ENCODE results near the gene ITPA. TPM values are rescaled to one million over a fixed set of nuclear protein-coding genes. Genes with fewer than 3 reads are reported as not detected.
A peak's percentile ranks its signal among the peaks of the same experiment; 100 is the strongest.

The ITPA gene
- polyA plus RNA-seq, 1 donor, result 64.6 TPM

GRCh38 chr20:3165473-3166337 is 43.6 kb upstream of the ITPA start:
- H3K27ac ChIP-seq (ENCODE audit: low read length), result no peak overlapping the region
- no CpG with 5 or more reads among the region's 45 CpGs for WGBS (ENCODE audit: insufficient coverage, low lambda C conversion rate)
- DNase-seq, result peak; percentile 23 to 36
- peaks cover 17% of the 10 kb centered on the region for H3K4me1 ChIP-seq (ENCODE audit: control insufficient read depth, insufficient read depth, low read length)
- H3K27me3 ChIP-seq (ENCODE audit: control insufficient read depth, insufficient read depth, low read length), result no peaks in the 10 kb centered on the region
- H3K9me3 ChIP-seq (ENCODE audit: control insufficient read depth, low read depth, low read length), result peaks cover 7% of the 10 kb centered on the region
- H3K4me3 ChIP-seq (ENCODE audit: low read length), result no peak overlapping the region
- no peaks in the 10 kb centered on the region for H3K36me3 ChIP-seq (ENCODE audit: control insufficient read depth, insufficient read depth, low read length)

- WGBS (ENCODE audit: insufficient coverage, low lambda C conversion rate), result no CpG with 5 or more reads among the region's 13 CpGs
- Histone ChIP-seq H3K9me3 (ENCODE audit: control insufficient read depth, low read depth, low read length) (peaks cover 7% of the 10 kb centered on the region), H3K27me3 (ENCODE audit: control insufficient read depth, insufficient read depth, low read length) (no peaks in the 10 kb centered on the region), H3K4me3 (ENCODE audit: low read length) (no peak overlapping the region), H3K36me3 (ENCODE audit: control insufficient read depth, insufficient read depth, low read length) (no peaks in the 10 kb centered on the region), H3K4me1 (ENCODE audit: control insufficient read depth, insufficient read depth, low read length) (peaks cover 17% of the 10 kb centered on the region), H3K27ac (ENCODE audit: low read length) (no peak overlapping the region)
- DNase-seq, result no peak
Measured at GRCh38 chr20:3166338-3166912, 42.9 kb upstream of the ITPA start.

GRCh38 chr20:3166913-3167342 is 42.4 kb upstream of the ITPA start:
- WGBS (ENCODE audit: insufficient coverage, low lambda C conversion rate), result no CpG with 5 or more reads among the region's 16 CpGs
- Histone ChIP-seq H3K4me3 (ENCODE audit: low read length) (no peak overlapping the region), H3K27ac (ENCODE audit: low read length) (no peak overlapping the region), H3K36me3 (ENCODE audit: control insufficient read depth, insufficient read depth, low read length) (no peaks in the 10 kb centered on the region), H3K4me1 (ENCODE audit: control insufficient read depth, insufficient read depth, low read length) (peaks cover 17% of the 10 kb centered on the region), H3K9me3 (ENCODE audit: control insufficient read depth, low read depth, low read length) (peaks cover 7% of the 10 kb centered on the region), H3K27me3 (ENCODE audit: control insufficient read depth, insufficient read depth, low read length) (no peaks in the 10 kb centered on the region)
- DNase-seq, result no peak

GRCh38 chr20:3167738-3168078 is 41.6 kb upstream of the ITPA start:
- Histone ChIP-seq H3K36me3 (ENCODE audit: control insufficient read depth, insufficient read depth, low read length) (no peaks in the 10 kb centered on the region), H3K27me3 (ENCODE audit: control insufficient read depth, insufficient read depth, low read length) (no peaks in the 10 kb centered on the region), H3K27ac (ENCODE audit: low read length) (peak overlapping the region; percentile 74), H3K4me3 (ENCODE audit: low read length) (peak overlapping the region; percentile 38), H3K4me1 (ENCODE audit: control insufficient read depth, insufficient read depth, low read length) (peaks cover 23% of the 10 kb centered on the region), H3K9me3 (ENCODE audit: control insufficient read depth, low read depth, low read length) (peaks cover 7% of the 10 kb centered on the region)
- no peak for DNase-seq
- WGBS (ENCODE audit: insufficient coverage, low lambda C conversion rate), result no CpG with 5 or more reads among the region's 25 CpGs

GRCh38 chr20:3168079-3168828 is 41.0 kb upstream of the ITPA start:
- peak overlapping the region; percentile 74 for H3K27ac ChIP-seq (ENCODE audit: low read length)

GRCh38 chr20:3168829-3169590 is 40.3 kb upstream of the ITPA start:
- WGBS (ENCODE audit: insufficient coverage, low lambda C conversion rate), result no CpG with 5 or more reads among the region's 7 CpGs
- DNase-seq, result no peak
- H3K36me3 ChIP-seq (ENCODE audit: control insufficient read depth, insufficient read depth, low read length), result no peaks in the 10 kb centered on the region
- peaks cover under 1% of the 10 kb centered on the region for H3K27me3 ChIP-seq (ENCODE audit: control insufficient read depth, insufficient read depth, low read length)
- peaks cover 26% of the 10 kb centered on the region for H3K4me1 ChIP-seq (ENCODE audit: control insufficient read depth, insufficient read depth, low read length)
- peak overlapping the region; percentile 38 for H3K4me3 ChIP-seq (ENCODE audit: low read length)
- H3K27ac ChIP-seq (ENCODE audit: low read length), result peak overlapping the region; percentile 74
- H3K9me3 ChIP-seq (ENCODE audit: control insufficient read depth, low read depth, low read length), result peaks cover 7% of the 10 kb centered on the region

More at GRCh38 chr20:3168079-3168828, 41.0 kb upstream of the ITPA start:
- Histone ChIP-seq H3K27me3 (ENCODE audit: control insufficient read depth, insufficient read depth, low read length) (no peaks in the 10 kb centered on the region), H3K36me3 (ENCODE audit: control insufficient read depth, insufficient read depth, low read length) (no peaks in the 10 kb centered on the region), H3K9me3 (ENCODE audit: control insufficient read depth, low read depth, low read length) (peaks cover 7% of the 10 kb centered on the region), H3K4me3 (ENCODE audit: low read length) (peak overlapping the region; percentile 38), H3K4me1 (ENCODE audit: control insufficient read depth, insufficient read depth, low read length) (peaks cover 26% of the 10 kb centered on the region)
- WGBS (ENCODE audit: insufficient coverage, low lambda C conversion rate), result no CpG with 5 or more reads among the region's 39 CpGs
- peak; percentile 88 to 95 for DNase-seq

GRCh38 chr20:3171391-3172125 is 37.7 kb upstream of the ITPA start:
- Histone ChIP-seq H3K4me1 (ENCODE audit: control insufficient read depth, insufficient read depth, low read length) (peaks cover 26% of the 10 kb centered on the region), H3K27me3 (ENCODE audit: control insufficient read depth, insufficient read depth, low read length) (peaks cover 5% of the 10 kb centered on the region), H3K27ac (ENCODE audit: low read length) (no peak overlapping the region), H3K4me3 (ENCODE audit: low read length) (no peak overlapping the region), H3K36me3 (ENCODE audit: control insufficient read depth, insufficient read depth, low read length) (no peaks in the 10 kb centered on the region), H3K9me3 (ENCODE audit: control insufficient read depth, low read depth, low read length) (no peaks in the 10 kb centered on the region)
- whole genome bisulfite sequencing (ENCODE audit: insufficient coverage, low lambda C conversion rate), result 100% methylated on average over 2 of the region's 14 CpGs
- DNase-seq, result no peak

GRCh38 chr20:3172126-3172932 is 37.0 kb upstream of the ITPA start:
- no CpG with 5 or more reads among the region's 5 CpGs for WGBS (ENCODE audit: insufficient coverage, low lambda C conversion rate)
- Histone ChIP-seq H3K36me3 (ENCODE audit: control insufficient read depth, insufficient read depth, low read length) (no peaks in the 10 kb centered on the region), H3K27me3 (ENCODE audit: control insufficient read depth, insufficient read depth, low read length) (peaks cover 5% of the 10 kb centered on the region), H3K9me3 (ENCODE audit: control insufficient read depth, low read depth, low read length) (no peaks in the 10 kb centered on the region), H3K27ac (ENCODE audit: low read length) (no peak overlapping the region), H3K4me1 (ENCODE audit: control insufficient read depth, insufficient read depth, low read length) (peaks cover 26% of the 10 kb centered on the region), H3K4me3 (ENCODE audit: low read length) (peak overlapping the region; percentile 94)
- DNase-seq, result no peak

Measured in large intestine (tissue), 3 donors.